Measurements from ENCODE around the gene IFIT2.
"Not testable (repeated sequence)": the region's sequence is repeated elsewhere in the genome, so short reads cannot be mapped to it uniquely, and the experiment has no call there.

DNA sequence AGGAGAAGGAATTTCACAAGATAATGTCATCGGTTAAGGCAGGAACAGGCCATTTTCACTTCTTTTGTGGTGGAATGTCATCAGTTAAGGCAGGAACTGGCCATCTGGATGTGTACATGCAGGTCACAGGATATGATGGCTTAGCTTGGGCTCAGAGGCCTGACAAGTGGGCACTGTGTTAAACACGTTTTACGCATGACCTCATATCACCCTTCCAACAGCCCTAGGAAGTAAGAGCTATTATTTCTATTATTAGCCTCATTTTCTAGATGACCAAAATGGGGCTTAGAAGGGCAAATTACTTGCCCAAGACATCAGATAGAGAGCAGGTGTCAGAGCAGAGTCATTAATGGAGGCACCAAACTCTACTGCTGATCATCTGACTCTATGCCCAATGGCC is 28.2 kb downstream of the IFIT2 start:
- TF ChIP-seq, protein P1, sequence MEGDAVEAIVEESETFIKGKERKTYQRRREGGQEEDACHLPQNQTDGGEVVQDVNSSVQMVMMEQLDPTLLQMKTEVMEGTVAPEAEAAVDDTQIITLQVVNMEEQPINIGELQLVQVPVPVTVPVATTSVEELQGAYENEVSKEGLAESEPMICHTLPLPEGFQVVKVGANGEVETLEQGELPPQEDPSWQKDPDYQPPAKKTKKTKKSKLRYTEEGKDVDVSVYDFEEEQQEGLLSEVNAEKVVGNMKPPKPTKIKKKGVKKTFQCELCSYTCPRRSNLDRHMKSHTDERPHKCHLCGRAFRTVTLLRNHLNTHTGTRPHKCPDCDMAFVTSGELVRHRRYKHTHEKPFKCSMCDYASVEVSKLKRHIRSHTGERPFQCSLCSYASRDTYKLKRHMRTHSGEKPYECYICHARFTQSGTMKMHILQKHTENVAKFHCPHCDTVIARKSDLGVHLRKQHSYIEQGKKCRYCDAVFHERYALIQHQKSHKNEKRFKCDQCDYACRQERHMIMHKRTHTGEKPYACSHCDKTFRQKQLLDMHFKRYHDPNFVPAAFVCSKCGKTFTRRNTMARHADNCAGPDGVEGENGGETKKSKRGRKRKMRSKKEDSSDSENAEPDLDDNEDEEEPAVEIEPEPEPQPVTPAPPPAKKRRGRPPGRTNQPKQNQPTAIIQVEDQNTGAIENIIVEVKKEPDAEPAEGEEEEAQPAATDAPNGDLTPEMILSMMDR (IDR thresholded peaks at IDR 0.05; ENCODE audit: low read depth, low read length), result not testable (repeated sequence)
- not testable (repeated sequence) for TF ChIP-seq EZH2phosphoT487 (IDR thresholded peaks at IDR 0.05; ENCODE audit: low read depth)

All from OCI-LY3 (cell line).